Erythroblast (primary cell): ENCODE data around the gene FIBP.

ENCODE experiments used
- GATA1 ChIP-seq: IDR thresholded peaks from 2 replicates; pipeline ENCODE4 v1.6.1; 2011; ENCODE audit warnings: low read depth, mild to moderate bottlenecking, control low read depth, low read length, moderate library complexity
- POLR2A ChIP-seq: IDR thresholded peaks from 2 replicates; pipeline ENCODE4 v1.6.1; 2011; ENCODE audit warnings: mild to moderate bottlenecking, low read length

GRCh38 chr11:65931773-65932557 is 43.7 kb upstream of the FIBP start:
- TF ChIP-seq POLR2A (no peak), GATA1 (no peak)
